Ammon's horn (tissue), 1 donor: ENCODE data around the gene NTNG1.

Experiments
- DNase-seq: peaks from one replicate; pipeline ENCODE4 v3.0.0-alpha.2; 2016; ENCODE audit warnings: low spot score

Gene NTNG1

DNA sequence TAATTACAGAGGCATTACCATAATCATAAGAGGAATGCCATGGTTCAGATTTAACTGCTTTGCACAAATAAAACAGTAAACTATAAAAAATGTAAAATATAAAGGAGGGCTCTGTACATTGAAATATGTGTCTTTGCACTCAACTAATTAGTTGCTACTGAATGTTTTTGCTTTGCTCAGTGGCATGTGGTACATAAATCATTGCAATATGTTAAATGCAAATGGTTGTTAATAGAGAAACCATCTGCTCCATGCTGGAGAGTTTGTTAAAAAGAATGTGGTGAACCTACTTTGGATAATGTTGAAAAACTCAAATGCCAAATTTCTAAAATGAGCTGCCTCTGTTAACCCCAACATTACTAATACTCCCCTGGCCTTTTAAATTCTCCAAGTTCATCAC lies 201.5 kb downstream of the NTNG1 start:
- DNase-seq = no peak

DNA sequence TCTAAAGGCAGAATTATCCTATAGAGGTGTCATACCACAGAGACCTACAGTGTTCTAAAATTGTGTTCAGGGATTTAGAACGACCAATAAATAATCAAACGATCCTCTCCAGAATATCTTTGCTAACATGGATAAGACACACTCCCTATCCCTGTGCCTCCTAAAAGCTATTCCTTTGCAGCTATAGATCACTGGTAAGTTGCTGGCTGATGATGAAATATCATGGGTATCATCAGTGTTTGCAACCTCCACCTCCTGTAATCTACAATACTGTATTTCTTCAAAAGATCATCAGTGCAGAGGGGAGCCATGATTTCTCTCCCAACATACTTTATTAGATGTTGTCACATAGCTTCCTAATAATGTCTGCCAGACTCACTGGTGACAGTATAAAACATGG lies 201.9 kb downstream of the NTNG1 start:
- DNase-seq = no peak

DNA sequence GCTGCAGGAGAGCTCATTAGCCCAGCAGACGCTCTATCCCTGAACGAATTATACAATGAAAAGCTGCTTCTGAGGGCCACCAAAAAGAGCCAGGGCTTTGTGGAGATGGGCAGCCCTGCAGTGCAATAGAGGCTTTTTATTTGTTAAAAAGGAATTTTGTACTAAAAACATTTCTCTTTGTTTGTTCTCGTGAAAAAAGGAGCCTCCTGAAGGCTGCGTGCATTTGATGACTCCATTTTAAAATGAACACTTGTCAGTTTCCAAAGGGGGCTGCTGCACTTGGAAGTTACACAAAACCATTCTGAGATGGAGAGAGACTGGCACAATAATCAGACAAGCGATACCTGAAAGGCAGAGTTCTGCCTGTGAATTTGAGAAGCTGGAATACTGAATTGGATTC lies 202.8 kb downstream of the NTNG1 start:
- no peak for DNase-seq

DNA sequence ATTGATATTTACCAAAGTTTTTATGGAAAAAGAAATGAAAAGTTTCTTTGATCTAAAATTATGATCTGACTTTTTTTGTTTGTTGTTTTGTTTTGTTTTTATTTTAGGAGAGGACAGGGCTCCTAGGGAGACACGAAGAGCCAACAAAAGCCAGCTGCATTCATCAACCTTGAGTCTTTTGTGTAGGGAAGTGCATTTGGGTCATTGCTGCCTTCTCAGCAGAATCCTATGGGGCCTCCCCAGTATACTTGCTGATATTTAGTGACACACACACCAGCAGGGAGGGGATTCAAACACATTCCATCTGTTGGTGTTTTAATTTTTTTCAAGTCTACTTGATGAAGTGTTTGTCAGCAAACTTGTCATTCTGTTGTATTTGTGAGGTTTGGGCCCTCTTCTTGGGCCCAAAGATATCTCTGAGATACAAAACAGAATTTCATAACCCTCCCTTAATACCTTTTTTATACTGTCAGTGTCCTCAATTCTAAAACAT lies 203.5 kb downstream of the NTNG1 start:
- DNase-seq = no peak

DNA sequence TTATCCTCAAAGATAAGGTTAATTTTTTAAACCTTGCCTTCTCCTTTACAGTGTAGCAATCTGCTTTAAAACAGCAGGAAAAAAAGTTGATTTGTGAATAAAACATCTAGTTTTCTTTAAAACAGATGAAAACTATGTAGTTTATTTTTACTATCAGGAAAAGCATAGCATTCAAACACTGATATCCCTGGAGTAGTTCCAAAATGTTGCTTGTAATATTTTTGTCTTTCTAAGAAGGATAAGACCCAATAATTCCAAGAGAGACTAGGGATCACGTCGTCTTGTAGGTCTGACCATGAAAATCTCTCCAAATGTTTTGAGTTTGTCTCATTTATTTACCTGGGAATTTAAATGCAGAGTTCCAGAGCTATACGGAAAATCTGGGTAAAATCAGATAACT lies 204.0 kb downstream of the NTNG1 start:
- no peak for DNase-seq

DNA sequence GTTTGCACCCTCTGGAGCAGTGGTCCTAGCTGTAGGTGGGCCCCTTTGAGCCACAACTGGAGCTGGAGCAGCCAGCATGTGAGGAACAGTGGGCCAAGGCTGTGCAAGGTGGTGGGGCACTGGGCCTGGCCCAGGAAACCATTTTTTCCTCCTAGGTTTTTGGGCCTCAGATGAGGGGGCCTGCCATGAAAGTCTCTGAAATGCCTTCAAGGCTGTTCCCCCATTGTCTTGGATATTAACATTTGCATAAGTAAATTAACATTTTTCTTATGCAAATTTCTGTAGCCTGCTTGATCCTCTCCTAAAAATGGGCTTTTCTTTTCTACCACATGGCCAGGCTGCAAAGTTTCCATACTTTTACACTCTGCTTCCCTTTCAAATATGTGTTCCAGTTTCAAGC lies 212.0 kb downstream of the NTNG1 start:
- no peak for DNase-seq

DNA sequence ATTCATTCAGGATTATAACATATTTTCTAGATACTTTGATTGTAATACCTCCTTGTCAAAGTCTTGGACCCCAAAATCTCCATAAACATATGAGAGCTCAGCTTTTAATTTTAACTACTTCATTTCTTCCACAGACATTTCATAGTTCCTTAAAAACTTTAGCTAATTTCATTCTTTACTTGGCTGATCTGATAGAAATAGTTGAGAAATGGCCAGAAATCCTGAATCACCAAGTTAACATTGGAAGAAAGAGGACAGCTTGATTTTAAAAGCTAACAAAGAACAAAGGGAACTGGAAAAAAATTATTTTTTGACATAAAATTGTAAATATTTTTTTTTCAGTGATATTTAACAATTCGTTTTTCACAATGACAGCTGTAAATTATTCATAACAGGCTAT lies 216.5 kb downstream of the NTNG1 start:
- DNase-seq = no peak

DNA sequence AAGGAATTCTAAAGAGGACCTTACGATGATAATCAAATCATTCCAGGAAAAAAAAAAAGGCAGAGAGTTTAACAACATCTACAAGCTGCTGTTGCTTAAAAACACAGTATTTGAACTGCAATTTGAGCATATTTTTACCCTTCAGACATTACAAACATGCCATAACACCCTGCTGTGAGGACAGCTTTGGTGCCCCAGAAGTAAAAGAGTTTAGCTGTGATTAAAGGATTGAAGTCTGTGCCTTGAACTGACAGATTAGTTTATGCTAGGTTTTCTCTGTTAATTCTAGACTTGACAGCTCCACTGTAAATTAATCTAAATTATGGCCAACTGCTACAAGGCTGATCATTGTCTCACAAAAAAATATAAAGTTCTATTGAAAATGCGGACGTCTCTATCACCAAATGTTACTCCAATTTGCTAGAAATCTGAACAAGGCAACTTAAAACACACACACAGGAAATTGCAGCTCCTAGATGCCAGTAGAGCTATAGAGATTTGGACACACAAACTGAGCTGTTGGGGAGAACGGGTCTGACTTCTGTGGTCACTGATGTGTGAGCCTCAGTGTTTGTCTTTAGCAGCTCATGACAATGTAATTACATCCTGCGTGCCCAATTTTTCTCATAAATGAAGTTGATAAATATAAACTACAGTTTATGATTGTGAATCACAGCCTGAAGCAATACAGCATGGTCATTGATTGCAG lies 217.9 kb downstream of the NTNG1 start:
- no peak for DNase-seq

DNA sequence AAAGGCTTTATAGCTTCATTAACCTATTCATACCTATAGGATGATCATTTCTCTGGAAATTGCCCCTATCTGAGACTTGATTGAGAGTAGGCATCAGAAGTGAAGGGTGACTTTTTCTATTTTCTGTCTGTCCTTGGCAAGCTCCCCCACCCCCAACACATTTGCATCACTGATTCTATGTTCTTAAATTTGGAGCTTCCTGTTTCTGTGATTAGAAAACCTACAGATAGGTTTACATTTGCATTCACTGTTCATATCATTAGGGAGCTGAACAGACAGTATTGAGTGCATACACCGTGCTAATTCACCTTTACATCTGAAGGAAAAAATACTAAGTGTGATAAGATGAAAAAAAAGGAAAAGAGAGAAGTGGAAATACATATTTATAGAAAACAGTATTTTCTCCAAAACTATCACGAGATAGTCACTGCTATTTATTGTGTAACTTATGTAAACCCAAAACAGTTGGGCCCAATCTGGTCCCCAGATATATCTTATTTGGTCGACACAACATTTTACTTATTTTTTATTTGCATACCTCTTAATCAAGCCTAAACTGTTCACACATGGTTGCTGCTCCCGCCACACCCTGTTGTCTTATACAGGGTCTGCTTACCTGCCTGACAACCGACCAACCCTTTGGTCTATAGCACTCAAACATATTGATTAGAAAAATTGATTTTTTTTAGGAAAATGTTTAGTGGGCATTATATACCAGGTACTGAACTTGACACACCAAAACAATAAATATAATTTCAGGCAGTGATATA lies 218.8 kb downstream of the NTNG1 start:
- DNase-seq = no peak

DNA sequence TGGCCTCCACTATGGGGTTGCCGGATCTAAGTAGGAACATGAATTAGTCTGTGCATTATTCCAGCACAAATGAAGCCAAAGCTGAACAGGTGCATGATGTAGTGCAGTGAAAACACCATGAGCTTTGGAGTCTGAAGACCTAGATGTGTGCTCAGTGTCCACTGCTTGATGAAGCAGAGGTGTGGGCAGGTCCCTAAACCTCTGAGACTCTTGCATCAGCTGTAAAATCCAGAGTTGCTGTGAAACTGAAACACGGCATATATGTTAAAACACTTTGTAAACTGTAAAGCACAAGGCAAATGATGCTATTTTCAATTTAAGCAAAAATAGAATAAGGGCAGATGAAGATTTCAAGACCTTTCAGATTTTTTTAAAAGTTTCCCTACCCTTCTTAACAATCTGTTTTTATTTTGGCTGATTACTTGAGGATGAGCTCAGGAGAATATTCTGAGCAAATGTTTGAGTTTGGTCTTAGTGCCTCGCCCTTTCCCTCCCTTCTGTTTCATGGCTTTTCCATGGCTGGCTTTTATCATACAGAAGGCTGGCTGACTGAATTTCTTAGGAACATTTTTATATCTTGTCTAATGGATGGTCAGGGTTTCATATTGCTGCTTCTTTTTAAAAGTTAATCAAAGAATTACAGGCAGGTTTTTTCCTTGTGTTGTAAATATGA lies 221.8 kb downstream of the NTNG1 start:
- DNase-seq = no peak

DNA sequence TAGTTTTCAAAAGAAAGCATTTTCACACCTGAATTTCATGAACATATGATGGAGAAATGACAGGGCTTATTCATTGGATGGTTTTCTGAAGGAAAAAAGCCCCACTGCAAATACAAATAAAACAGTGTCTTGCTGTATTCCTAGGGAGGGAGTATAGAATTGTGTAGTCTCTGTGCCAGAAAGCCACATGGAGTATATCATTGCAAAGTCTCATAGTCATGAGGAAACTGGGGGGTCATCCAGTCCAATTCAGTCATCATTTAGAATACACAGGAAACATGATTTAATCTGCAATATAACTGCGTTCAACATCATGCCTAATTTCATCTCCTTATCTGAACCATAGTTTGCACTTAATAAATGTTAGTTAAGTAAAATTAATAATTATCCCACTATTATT lies 222.3 kb downstream of the NTNG1 start:
- DNase-seq = no peak

DNA sequence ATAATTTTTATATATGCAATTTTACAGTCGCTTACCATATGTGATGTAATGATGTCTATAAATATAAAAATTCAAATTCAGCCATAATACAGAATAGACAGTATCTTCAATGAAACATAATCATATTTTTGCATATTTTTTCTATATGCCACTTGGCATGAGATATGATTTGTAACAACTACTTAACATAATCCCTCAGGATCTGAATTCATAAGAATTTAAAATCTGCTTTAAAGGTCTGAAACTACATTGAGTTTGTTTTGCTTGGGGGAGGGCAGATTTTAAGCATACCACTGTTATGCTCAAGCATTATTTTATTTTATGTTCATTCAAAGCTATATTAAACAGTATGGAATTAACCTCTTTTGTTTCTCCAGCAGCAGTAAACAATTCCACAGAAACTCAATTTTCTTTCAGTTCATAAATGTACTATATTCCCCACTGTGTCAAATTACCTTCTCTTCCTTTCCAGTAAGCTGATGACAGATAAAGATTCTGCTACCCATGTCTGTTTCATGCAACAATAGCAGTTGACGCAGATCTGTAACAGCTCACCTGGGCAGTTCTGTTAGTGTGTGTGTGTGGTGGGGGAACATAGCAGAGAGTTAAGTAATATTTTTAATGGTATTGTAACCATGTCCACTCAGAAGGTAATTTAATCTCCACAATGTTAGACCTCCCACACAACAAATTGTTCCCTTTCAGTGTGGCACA lies 224.8 kb downstream of the NTNG1 start:
- DNase-seq = no peak

DNA sequence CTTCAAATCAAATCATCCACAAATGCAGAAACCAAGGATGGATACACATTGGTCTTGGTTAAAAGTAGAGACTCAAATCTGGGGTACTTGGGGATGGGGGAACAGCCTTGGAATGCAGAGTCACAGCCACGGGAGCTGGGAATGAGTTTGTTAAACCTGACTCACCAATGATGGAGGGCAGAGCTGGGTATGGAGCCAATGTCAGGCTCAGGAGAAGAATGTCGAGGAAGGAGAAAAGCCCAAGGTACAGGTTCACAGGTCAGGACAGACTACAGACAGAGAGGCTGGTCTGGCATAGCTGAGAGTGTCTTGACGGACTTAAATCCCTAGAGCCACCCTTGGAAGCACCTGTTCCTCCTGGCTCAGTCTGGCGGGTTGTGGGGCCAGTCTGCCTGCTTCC lies 237.6 kb downstream of the NTNG1 start:
- no peak for DNase-seq

DNA sequence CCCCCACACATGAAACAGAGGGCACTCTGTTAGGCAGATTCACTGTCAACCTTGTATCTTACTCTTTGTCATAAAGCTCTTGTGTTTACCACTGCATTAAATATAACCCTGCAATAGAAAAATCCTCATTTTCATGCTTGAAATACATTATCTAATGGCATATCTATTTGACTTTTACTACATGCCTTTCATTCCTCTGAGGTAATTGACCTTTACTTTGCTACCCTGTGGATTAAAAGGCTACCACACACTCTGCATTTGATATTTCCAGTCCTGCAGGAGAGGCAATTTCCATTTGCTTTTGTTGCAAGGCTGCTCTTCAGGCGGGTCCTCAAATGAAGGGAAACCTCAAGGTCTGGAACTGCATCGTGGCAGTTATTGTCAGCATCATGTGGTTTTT lies 238.0 kb downstream of the NTNG1 start:
- no peak for DNase-seq

DNA sequence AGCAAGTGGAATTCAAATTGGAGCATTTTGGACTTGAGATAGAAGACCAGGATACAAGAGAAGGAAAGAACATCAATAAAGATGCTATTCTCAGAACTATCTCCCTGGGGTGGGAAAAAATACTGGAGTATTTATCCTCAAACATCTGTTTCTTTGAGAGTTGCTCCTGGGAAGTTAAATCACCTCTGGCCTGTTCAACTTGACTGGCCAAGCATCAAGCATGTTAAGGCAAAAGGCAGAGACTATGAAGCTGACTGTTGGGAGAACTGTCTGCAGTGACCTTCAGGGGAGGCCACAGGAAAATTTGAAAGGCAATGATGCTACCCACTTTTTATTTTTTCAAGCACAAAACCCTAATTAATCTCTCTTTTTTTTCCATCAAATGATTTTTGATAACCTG lies 239.0 kb downstream of the NTNG1 start:
- DNase-seq = no peak

DNA sequence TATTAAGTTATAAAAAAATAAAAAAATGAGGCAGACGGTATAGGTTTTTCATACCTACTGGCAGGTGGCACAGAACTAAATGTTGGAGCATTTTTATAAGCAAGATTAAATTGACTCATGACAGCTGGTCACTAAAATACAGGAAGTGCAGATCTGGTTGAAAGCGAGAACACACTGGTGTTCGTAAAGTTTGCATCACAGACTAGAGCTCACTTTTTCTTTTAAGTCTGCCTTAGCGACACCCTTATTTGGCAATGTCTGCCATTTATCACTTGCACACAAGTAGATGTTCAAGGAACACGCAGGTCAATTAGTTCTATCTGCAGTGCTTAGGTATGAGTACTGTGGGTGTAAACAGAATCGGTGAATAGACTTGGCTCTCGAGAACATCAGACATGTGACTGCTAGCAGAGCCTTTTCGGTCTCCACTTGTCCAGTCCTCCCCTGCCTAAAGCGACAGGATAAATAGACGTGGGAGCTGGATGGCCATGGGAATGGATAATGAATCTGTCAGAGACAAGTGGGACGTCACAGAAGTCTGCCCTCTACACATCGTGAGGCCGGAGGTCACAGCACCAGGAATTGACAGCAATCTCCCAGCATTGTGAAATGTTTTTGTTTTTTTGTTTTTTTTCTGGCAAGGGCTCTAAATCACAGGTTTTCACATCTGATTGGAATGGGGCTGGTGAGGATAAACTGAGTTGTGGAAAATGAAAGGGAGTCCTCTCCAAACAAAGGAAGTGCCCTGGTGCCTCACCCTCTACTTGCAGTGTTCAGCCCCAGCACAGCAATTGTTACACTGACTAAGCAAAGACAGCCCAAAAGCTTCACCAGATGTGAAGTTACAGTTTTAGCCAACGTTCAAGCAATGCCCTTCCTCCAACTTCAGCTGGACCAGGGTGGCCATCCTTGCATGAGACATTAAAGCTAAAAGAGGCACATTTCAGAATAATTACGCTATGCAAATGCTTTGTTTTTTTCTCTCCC lies 248.9 kb downstream of the NTNG1 start:
- no peak for DNase-seq

DNA sequence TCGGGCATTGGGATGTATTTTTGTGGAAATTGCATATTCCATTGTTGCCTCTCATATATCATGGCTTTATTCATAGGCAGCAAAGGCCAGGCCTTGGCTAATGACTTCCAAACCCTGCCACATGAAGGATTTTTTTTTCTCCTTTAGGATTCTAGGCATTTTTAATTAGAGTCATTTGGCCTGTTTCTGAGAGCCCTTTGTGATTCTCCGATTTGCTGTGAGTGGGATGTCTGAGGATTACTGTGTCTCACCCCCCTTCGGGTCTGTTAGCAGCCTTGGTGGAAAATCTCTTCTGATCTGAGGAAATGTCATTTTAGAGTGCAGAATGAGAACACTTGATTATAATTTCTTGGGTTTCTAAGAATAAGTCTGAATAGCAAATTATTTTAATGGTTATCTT lies 253.5 kb downstream of the NTNG1 start:
- peak; percentile 12 for DNase-seq

DNA sequence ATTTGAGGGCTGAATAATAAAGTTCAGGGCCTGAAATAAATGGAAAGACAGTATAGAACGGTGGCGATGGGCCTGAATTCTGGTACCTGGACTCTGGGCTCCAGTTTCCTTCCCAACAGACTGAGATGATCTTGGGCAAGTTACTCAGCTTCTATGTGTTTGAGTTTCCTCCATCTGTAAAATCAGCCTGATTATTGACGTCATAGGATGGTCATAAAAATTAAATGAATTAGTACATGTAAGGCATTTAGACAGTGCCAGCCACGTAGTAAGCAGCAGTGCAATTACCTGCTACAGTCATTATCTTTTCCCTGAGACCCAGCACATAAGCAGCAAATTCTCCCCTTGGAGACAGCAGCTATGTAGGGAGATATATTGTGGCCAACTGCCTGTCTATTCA lies 260.9 kb downstream of the NTNG1 start:
- no peak for DNase-seq

DNA sequence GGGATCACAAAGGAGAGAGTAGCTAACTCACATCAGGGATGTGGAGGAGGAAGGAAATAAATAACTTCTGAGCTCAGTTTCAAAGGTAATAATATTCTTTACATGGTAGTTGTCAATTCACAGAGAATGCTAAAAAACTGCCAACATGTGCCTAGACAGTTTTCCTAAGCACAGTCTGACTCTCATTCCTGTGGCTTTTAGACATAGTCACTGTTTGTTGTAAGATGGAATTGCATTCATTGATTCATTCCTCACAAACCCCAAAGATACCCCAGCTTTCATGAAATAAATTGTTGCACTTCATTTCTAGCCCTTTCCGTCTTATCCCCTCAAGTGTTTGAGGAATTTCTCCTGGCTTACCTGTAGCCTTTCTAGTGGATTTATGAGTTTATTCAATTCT lies 263.9 kb downstream of the NTNG1 start:
- DNase-seq = no peak

DNA sequence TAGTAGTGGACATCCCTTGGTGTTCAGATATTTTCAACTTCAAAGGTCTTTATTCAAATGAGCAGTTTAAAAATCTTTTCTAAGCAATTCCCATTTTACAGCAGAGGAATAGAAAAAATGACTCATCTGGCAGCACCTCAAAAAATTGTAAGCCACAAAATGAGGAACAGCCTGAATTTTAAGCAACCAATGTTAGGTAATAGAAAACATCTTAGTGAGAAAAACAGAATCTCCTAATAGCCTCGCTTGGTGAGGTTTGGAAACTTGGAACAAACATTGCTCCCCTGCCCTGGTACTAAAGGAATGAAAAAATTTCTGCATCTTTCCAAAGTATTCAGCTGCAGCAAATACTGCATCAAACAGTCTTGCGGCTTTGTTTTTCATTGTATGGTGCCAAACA lies 264.4 kb downstream of the NTNG1 start:
- peak; percentile 5 for DNase-seq

DNA sequence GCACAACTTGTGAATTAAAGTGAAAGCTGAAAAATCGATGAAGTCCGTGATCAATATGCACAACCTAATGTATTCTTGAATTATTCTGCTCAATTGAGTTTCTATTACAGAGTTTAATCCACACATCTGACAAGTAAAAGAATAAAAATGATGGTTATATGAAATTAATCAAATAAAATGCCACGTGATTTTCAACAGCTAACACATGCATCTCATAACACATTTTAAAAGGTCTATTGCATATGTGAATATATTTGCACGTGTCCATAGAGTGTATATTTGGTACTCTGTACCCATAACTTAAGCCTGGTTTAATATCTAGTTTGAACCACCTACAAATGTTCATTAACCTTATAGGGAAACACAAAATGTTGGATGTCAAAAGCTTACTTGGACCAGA lies 266.2 kb downstream of the NTNG1 start:
- DNase-seq = no peak
